Neutrophil (primary cell): Measurements from ENCODE around the gene ICAM1.
A peak's percentile ranks its signal among the peaks of the same experiment; 100 is the strongest.

Experiments
- H3K27ac ChIP-seq: fragments of 200-600 bp; sonication (generic); 2 replicates; pipeline ENCODE4 v1.5.1; 2016; ENCODE audit warnings: mild to moderate bottlenecking, moderate library complexity
- H3K27me3 ChIP-seq: fragments of 200-600 bp; sonication (generic); 2 replicates; pipeline ENCODE4 v1.6.0; 2016; ENCODE audit warnings: mild to moderate bottlenecking
- H3K36me3 ChIP-seq: fragments of 200-600 bp; sonication (generic); 2 replicates; pipeline ENCODE4 v1.5.1; 2017
- H3K4me1 ChIP-seq, 2 experiments: fragments of 200-600 bp in 1 of 2; sonication (generic) in 1 of 2; 1 replicate in 1 of 2; 2 replicates in 1 of 2; pipeline versions ENCODE4 v1.5.1 to v1.6.1; 2013 to 2016; ENCODE audit warnings: low read depth in 1 of 2, low read length in 1 of 2, mild to moderate bottlenecking in 1 of 2, moderate library complexity in 1 of 2; ENCODE audit not compliant: control insufficient read depth in 1 of 2, insufficient read depth in 1 of 2
- H3K4me3 ChIP-seq, 2 experiments: fragments of 200-600 bp in 1 of 2; sonication (generic) in 1 of 2; 1 replicate in 1 of 2; 2 replicates in 1 of 2; pipeline ENCODE4 v1.5.1; 2013 to 2016; ENCODE audit warnings: low read depth in 1 of 2, low read length in 1 of 2, mild to moderate bottlenecking in 1 of 2, moderate library complexity in 1 of 2
- H3K9me3 ChIP-seq: fragments of 200-600 bp; sonication (generic); 2 replicates; pipeline ENCODE4 v1.5.1; 2016
- CTCF ChIP-seq: fragments of 200-600 bp; sonication (generic); IDR thresholded peaks from 2 replicates; pipeline ENCODE4 v1.5.1; 2016; ENCODE audit warnings: antibody characterized with exemption

ICAM1 gene

DNA sequence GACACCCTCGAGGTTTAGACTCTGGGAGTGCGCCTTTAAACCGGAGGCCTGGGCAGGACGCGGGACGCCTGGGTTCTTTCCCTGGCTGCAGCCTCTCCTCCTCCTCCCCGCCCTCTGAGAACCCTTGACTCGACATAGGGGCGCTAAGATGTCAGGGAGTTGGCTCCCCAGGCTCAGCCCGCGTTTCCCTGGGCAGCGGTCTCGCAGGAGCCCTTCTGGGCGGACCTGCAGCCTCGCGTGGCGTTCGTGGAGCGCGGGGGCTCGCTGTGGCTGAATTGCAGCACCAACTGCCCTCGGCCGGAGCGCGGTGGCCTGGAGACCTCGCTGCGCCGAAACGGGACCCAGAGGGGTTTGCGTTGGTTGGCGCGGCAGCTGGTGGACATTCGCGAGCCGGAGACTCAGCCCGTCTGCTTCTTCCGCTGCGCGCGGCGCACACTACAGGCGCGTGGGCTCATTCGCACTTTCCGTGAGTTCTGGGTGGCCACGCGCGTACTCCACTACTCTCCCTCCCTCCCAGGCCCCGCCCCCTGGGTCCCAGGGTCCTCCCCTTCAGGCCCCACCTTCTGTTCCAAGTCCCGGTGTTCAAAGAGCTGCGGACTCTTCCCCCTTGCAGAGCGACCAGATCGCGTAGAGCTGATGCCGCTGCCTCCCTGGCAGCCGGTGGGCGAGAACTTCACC, 20.1 kb downstream of the ICAM1 start:
- peaks cover 91% of the 10 kb centered on the region for H3K27me3 ChIP-seq
- H3K9me3 ChIP-seq = peaks cover 5% of the 10 kb centered on the region

GRCh38 chr19:10291554-10292205, 20.8 kb downstream of the ICAM1 start:
- H3K27me3 ChIP-seq = peaks cover 98% of the 10 kb centered on the region

More for the DNA sequence above, 20.1 kb downstream of the ICAM1 start:
- TF ChIP-seq CTCF = no peak
- H3K4me3 ChIP-seq = peak overlapping the region; percentile 46 to 54
- H3K36me3 ChIP-seq = peaks cover 3% of the 10 kb centered on the region
- H3K27ac ChIP-seq = peak overlapping the region; percentile 49
- H3K4me1 ChIP-seq = peaks cover 83 to 94% of the 10 kb centered on the region in 2 experiments

DNA sequence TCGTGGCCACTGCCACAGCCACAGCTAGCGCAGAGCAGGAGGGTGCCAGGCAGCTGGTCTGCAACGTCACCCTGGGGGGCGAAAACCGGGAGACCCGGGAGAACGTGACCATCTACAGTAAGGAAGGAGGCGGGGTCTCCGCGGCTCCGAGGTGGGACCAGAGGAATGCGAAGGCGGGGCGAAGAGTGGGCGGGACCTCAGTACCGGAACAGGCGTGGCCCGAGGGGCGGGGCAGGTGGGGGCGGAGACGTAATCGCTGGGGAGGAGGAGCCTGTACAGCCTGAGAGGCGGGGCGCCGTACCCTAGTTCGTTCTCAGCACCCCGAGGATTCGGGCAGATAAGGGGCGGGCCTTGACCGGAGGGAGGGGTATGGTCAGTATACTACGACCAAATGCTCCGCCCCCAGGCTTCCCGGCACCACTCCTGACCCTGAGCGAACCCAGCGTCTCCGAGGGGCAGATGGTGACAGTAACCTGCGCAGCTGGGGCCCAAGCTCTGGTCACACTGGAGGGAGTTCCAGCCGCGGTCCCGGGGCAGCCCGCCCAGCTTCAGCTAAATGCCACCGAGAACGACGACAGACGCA, 21.4 kb downstream of the ICAM1 start:
- Histone ChIP-seq H3K27me3 (peaks cover 100% of the 10 kb centered on the region), H3K4me1 (peaks cover 72 to 84% of the 10 kb centered on the region in 2 experiments), H3K27ac (peak overlapping the region; percentile 49), H3K4me3 (peak overlapping the region; percentile 46 to 54), H3K36me3 (no peaks in the 10 kb centered on the region), H3K9me3 (peaks cover 5% of the 10 kb centered on the region)
- no peak for TF ChIP-seq CTCF

More at GRCh38 chr19:10291554-10292205, 20.8 kb downstream of the ICAM1 start:
- Histone ChIP-seq H3K36me3 (no peaks in the 10 kb centered on the region), H3K9me3 (peaks cover 5% of the 10 kb centered on the region), H3K4me1 (peaks cover 79 to 90% of the 10 kb centered on the region in 2 experiments), H3K27ac (peak overlapping the region; percentile 49), H3K4me3 (peak overlapping the region; percentile 46 to 54)
- TF ChIP-seq CTCF = no peak

- no peaks in the 10 kb centered on the region for H3K36me3 ChIP-seq
Measured at GRCh38 chr19:10292789-10293636, 22.1 kb downstream of the ICAM1 start.

More at GRCh38 chr19:10292789-10293636, 22.1 kb downstream of the ICAM1 start:
- peaks cover 5% of the 10 kb centered on the region for H3K9me3 ChIP-seq
- H3K27ac ChIP-seq = no peak overlapping the region
- peaks cover 65 to 76% of the 10 kb centered on the region in 2 experiments for H3K4me1 ChIP-seq
- H3K4me3 ChIP-seq = peak overlapping the region; percentile 46 to 54
- TF ChIP-seq CTCF = no peak
- peaks cover 100% of the 10 kb centered on the region for H3K27me3 ChIP-seq
